Measurements from ENCODE around the gene SEPTIN5. TPM values are rescaled to one million over a fixed set of nuclear protein-coding genes. Genes with fewer than 3 reads are reported as not detected.

The SEPTIN5 gene
- polyA plus RNA-seq, 1 of the 3 experiments (the other 2 are of a cell fraction), result 14.0 TPM

DNA sequence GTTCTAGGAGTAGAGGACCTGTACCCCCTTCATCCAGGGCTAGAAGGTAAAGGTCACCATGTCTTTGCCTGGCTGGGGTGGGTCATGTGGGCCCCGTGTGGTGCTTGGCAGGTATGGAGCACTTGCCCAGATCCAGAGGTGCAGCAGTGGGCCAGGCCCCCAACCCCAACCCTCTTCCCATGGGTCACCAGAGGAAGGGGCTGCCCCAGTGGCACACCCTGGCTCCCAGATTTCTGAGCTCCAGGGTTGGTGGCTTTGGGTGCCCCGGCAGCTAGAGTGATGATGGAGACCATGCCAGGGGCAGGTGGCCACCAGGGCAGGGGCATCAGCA, 6.7 kb downstream of the SEPTIN5 start:
- no peaks in the 10 kb centered on the region for H4K20me1 ChIP-seq (ENCODE audit: insufficient read depth)
- no peaks in the 10 kb centered on the region for H3K79me2 ChIP-seq (ENCODE audit: insufficient read depth)
- TF ChIP-seq SMC3 (IDR thresholded peaks at IDR 0.05; ENCODE audit: low read depth, low read length) (no peak), YY1 (IDR thresholded peaks at IDR 0.05; ENCODE audit: low read depth) (no peak), MXI1 (IDR thresholded peaks at IDR 0.05; ENCODE audit: low read depth, low read length) (no peak), GATA2 (CRISPR knock-in tag; IDR thresholded peaks at IDR 0.05) (no peak), FOSL2 (IDR thresholded peaks at IDR 0.05; ENCODE audit: borderline replicate concordance, low read depth) (no peak), TAF1 (IDR thresholded peaks at IDR 0.05; ENCODE audit: borderline replicate concordance, low read depth, low read length) (no peak), FOXJ3 (CRISPR knock-in tag; IDR thresholded peaks at IDR 0.05) (no peak), MEF2A (IDR thresholded peaks at IDR 0.05; ENCODE audit: borderline replicate concordance, low read depth) (no peak), ELF1 (IDR thresholded peaks at IDR 0.05) (no peak), GABPA (IDR thresholded peaks at IDR 0.05; ENCODE audit: low read depth) (no peak), FOXM1 (IDR thresholded peaks at IDR 0.05; ENCODE audit: low read depth) (no peak), SIN3A (IDR thresholded peaks at IDR 0.05; ENCODE audit: borderline replicate concordance, low read depth, low read length) (no peak), EZH2phosphoT487 (IDR thresholded peaks at IDR 0.05; ENCODE audit: borderline replicate concordance, low read depth) (no peak), TCF12 (IDR thresholded peaks at IDR 0.05) (no peak)
- TF ChIP-seq, protein P1, sequence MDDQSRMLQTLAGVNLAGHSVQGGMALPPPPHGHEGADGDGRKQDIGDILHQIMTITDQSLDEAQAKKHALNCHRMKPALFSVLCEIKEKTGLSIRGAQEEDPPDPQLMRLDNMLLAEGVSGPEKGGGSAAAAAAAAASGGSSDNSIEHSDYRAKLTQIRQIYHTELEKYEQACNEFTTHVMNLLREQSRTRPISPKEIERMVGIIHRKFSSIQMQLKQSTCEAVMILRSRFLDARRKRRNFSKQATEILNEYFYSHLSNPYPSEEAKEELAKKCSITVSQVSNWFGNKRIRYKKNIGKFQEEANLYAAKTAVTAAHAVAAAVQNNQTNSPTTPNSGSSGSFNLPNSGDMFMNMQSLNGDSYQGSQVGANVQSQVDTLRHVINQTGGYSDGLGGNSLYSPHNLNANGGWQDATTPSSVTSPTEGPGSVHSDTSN (IDR thresholded peaks at IDR 0.05), result no peak
- TF ChIP-seq, protein P2, sequence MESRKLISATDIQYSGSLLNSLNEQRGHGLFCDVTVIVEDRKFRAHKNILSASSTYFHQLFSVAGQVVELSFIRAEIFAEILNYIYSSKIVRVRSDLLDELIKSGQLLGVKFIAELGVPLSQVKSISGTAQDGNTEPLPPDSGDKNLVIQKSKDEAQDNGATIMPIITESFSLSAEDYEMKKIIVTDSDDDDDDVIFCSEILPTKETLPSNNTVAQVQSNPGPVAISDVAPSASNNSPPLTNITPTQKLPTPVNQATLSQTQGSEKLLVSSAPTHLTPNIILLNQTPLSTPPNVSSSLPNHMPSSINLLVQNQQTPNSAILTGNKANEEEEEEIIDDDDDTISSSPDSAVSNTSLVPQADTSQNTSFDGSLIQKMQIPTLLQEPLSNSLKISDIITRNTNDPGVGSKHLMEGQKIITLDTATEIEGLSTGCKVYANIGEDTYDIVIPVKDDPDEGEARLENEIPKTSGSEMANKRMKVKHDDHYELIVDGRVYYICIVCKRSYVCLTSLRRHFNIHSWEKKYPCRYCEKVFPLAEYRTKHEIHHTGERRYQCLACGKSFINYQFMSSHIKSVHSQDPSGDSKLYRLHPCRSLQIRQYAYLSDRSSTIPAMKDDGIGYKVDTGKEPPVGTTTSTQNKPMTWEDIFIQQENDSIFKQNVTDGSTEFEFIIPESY (IDR thresholded peaks at IDR 0.05; ENCODE audit: borderline replicate concordance, low read depth), result no peak
- no peak overlapping the region for H3K4me3 ChIP-seq (ENCODE audit: low read depth in 2 of 2, low read length in 1 of 2)
- H3K9ac ChIP-seq, result no peak overlapping the region
- no peaks in the 10 kb centered on the region for H3K9me2 ChIP-seq
- H2AFZ ChIP-seq (ENCODE audit: low read depth), result no peak overlapping the region
- H3K27ac ChIP-seq (ENCODE audit: low read depth in 2 of 2, low read length in 1 of 2), result no peak overlapping the region
- 100% methylated on average over 1 of the region's 2 CpGs for WGBS (ENCODE audit: low lambda C conversion rate)
- H3K9me3 ChIP-seq, result no peaks in the 10 kb centered on the region
- H3K27me3 ChIP-seq (ENCODE audit: insufficient read depth), result no peaks in the 10 kb centered on the region
- H3K36me3 ChIP-seq (replicated peaks in 1 of 2; ENCODE audit: control insufficient read depth in 1 of 2, insufficient read depth in 2 of 2, low read length in 1 of 2), result peaks cover 0 to 5% of the 10 kb centered on the region in 2 experiments
- POLR2A ChIA-PET, result no interaction called here
- CTCF ChIA-PET, result interaction anchor here (1.3 to 4.0 kb wide), 4 partner anchors 10 to 189 kb away, joined by 9 to 42 read pairs (median 19); no protein-coding TSS in a partner anchor
- no peak overlapping the region for H3K4me2 ChIP-seq
- no peak for DNase-seq
- H3F3A ChIP-seq (replicated peaks; ENCODE audit: insufficient read depth), result no peaks in the 10 kb centered on the region
- H3K4me1 ChIP-seq (ENCODE audit: control insufficient read depth in 1 of 2, insufficient read depth in 2 of 2, low read depth in 1 of 2, low read length in 1 of 2), result peaks cover 0 to 23% of the 10 kb centered on the region in 2 experiments; a peak in 1 of 4 replicates
